NCI-H510A treated with DMSO at 0.1 percent for 48 hours (cell line): ENCODE measurements around the gene SCNN1A.

Source experiments
- DNase-seq: peaks from one replicate; lab custom pipeline; 2025; lab: John Stamatoyannopoulos, UW

Gene SCNN1A

GRCh38 chr12:6375269-6376078 is at the start of gene SCNN1A:
SCNN1A (minus strand) TSS chr12:6375563; CDS start chr12:6374783, 780 bp downstream.
- peak; percentile 74 for DNase-seq

GRCh38 chr12:6424866-6425265 is 49.5 kb upstream of the SCNN1A start:
- DNase-seq = no peak

GRCh38 chr12:6424008-6424347 is 48.6 kb upstream of the SCNN1A start:
- DNase-seq = no peak

- DNase-seq = peak; percentile 64
These were observed 48.1 kb upstream of the SCNN1A start for GRCh38 chr12:6423267-6424007.

- no peak for DNase-seq
These were observed 45.0 kb upstream of the SCNN1A start for GRCh38 chr12:6420364-6420763.

GRCh38 chr12:6418796-6419195 is 43.4 kb upstream of the SCNN1A start:
- DNase-seq = no peak

- DNase-seq = no peak
These were observed 41.2 kb upstream of the SCNN1A start for GRCh38 chr12:6416596-6416995.

GRCh38 chr12:6407236-6407954 is 32.0 kb upstream of the SCNN1A start:
- DNase-seq = peak; percentile 34

GRCh38 chr12:6405963-6406362 is 30.6 kb upstream of the SCNN1A start:
- DNase-seq = no peak

- no peak for DNase-seq
These were observed 29.0 kb upstream of the SCNN1A start for GRCh38 chr12:6404390-6404789.

GRCh38 chr12:6399884-6400644 is 24.7 kb upstream of the SCNN1A start:
- no peak for DNase-seq

GRCh38 chr12:6396031-6396430 is 20.7 kb upstream of the SCNN1A start:
- no peak for DNase-seq

GRCh38 chr12:6394398-6394797 is 19.0 kb upstream of the SCNN1A start:
- no peak for DNase-seq

- DNase-seq = no peak
These were observed 17.7 kb upstream of the SCNN1A start for GRCh38 chr12:6393109-6393508.

GRCh38 chr12:6392504-6392903 is 17.1 kb upstream of the SCNN1A start:
- DNase-seq = no peak

GRCh38 chr12:6391013-6391412 is 15.7 kb upstream of the SCNN1A start:
- DNase-seq = no peak

GRCh38 chr12:6390084-6390799 is 14.9 kb upstream of the SCNN1A start:
- no peak for DNase-seq

- DNase-seq = no peak
These were observed 12.2 kb upstream of the SCNN1A start for GRCh38 chr12:6387541-6387940.

- no peak for DNase-seq
These were observed 11.1 kb upstream of the SCNN1A start for GRCh38 chr12:6386491-6386890.

- DNase-seq = no peak
These were observed 10.7 kb upstream of the SCNN1A start for GRCh38 chr12:6386038-6386437.
